Measurements from ENCODE around the gene PAPPA. TPM values are rescaled to one million over a fixed set of nuclear protein-coding genes. Genes with fewer than 3 reads are reported as not detected.

The PAPPA gene
- total RNA-seq, 1 donor from 2014 or later = 5.6 TPM

DNA sequence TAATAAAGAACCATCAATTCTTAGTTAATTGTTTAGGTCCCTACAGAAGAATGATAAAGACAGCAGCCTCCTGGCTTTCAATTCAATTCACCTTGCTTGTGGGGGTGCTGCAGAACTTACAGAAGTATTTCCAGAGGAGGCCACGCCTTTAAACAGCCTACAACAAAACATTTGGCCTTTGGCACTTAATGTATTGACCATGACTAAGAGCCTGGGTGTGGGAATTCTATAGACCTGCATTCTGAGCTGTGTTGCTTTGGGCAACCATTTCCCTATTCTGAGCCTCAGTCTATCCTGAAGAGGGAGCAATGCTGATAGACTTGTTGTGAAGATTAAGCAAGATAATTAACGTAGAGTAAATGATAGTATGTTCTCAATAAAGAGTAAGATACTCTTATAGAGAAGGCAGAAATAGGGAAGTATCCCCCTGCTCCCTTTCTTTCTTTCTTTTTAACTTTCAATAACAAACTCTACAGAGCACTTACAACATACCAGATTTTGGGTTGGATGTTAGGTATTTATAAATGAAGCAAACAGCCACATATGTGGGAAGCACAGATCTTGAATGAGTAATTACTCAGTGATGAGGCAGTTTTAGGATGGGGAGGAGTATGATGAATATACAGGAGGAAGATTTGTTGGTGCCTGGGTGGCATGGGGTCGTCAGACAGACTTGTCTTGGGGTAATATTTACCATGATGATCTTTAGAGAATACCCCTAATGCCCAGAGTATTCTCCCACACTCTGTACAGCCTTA, 28.4 kb downstream of the PAPPA start:
- DNase-seq (ENCODE audit: low spot score) = no peak

DNA sequence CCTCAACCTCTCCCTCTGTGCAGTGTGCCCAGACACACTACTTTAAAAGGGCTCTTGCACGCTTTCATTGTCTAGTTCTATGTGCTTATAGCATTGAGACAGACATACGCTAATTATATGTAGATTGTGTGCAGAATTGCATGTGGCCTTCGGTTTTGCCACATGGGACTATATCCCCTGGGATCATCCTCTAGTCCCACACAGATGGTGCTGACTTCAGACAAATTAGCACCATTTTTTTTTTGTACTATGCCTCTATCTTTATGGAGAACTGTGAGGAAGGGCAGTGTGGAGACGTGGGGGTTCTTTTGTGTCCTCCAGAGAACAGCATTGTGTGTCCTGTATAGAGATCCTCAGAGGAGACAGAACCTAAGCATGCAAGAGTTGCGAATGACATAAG, 29.3 kb downstream of the PAPPA start:
- DNase-seq (ENCODE audit: low spot score) = no peak

DNA sequence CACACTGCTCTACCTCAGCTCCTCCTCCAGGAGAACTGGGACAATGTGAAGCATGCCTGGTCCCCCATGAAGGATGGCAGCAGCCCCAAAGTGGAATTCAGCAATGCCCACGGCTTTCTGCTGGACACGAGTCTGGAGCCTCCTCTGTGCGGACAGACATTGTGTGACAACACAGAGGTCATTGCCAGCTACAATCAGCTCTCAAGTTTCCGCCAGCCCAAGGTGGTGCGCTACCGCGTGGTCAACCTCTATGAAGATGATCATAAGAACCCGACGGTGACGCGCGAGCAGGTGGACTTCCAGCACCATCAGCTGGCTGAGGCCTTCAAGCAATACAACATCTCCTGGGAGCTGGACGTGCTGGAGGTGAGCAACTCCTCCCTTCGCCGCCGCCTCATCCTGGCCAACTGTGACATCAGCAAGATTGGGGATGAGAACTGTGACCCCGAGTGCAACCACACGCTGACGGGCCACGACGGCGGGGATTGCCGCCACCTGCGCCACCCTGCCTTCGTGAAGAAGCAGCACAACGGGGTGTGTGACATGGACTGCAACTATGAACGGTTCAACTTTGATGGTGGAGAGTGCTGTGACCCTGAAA, 34.1 kb downstream of the PAPPA start:
- DNase-seq (ENCODE audit: low spot score) = no peak

- DNase-seq (ENCODE audit: low spot score) = peak; percentile 89
Measured at GRCh38 chr9:116189683-116190082, 36.1 kb downstream of the PAPPA start.

GRCh38 chr9:116190637-116191396, 37.2 kb downstream of the PAPPA start:
- no peak for DNase-seq (ENCODE audit: low spot score)

DNA sequence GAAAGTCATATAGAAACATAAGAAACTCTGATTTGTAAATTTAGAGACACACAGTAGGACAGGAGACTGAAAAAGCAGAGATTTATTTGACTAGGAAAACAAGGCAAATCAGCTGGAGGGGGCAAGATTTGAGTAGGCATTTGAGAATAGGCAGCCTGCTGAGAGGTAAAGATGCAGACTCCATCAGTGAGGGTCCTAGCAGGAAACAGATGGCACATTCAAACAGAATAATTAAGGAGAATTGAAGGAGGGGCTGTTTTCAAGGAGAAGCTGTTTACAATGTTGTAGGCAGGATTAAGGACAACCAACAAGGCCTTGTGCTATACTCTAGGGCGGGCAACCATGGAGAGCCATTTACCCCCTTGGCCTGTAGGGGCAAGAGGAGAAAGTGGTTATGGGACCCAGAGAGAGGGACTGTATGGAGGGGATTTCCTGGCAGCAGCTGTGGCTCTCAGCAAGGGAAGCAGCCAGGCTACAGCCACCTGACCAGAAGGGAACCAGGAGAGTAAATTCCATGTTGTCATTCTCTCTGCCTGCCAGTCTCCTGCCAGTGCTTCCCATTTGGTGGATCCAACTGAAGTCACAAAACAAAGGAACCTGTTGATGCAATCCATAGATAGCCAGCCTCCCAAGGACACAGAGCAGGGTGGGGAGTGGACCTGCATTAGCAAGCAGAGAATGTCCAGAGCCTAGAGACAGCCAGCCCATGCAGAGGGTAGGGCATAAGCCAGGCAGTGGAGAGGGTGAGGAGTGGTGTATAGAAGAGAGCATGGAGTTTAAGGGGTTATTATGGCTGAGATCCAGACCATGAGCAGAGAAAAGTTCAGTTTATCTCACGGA, 38.2 kb downstream of the PAPPA start:
- DNase-seq (ENCODE audit: low spot score) = no peak

DNA sequence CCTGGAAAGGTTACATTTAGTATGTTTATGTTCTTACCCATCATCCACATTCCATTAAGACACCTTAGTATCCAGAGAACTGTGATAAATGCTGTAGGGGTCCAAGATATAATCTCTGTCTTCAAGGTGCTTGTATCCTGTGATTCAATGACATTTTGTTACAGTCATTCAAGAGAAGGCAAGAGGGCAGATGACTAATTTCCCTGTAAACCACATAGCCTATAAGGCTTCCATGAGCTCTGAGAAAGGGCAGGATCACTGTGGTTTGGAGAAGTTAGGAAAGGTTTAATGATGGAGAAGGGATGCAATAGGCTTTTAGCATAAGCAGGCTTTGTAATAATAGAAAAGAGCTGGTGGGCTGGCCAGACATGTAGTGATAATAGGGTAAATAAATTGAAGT, 40.0 kb downstream of the PAPPA start:
- DNase-seq (ENCODE audit: low spot score) = no peak

GRCh38 chr9:116196806-116197205, 43.2 kb downstream of the PAPPA start:
- DNase-seq (ENCODE audit: low spot score) = no peak

DNA sequence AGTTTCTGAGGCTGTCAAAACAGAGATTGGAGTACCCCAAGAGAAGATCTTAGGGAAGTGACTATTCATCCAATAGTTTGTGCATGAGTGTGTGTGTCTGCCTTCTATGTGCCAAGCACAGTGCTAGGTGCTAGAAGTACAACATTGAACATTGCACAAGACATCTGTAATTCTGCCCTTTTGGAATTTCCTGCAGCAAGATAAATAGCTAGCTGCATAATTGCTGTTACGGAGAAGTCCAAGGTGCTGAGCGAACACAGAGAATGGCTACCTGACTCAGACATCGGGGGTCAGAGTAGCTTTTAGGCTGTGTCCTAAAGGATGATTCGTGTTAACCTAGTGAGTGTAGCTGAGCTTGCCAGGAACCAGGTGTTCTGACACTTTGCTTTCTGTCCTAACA, 44.8 kb downstream of the PAPPA start:
- DNase-seq (ENCODE audit: low spot score) = no peak

DNA sequence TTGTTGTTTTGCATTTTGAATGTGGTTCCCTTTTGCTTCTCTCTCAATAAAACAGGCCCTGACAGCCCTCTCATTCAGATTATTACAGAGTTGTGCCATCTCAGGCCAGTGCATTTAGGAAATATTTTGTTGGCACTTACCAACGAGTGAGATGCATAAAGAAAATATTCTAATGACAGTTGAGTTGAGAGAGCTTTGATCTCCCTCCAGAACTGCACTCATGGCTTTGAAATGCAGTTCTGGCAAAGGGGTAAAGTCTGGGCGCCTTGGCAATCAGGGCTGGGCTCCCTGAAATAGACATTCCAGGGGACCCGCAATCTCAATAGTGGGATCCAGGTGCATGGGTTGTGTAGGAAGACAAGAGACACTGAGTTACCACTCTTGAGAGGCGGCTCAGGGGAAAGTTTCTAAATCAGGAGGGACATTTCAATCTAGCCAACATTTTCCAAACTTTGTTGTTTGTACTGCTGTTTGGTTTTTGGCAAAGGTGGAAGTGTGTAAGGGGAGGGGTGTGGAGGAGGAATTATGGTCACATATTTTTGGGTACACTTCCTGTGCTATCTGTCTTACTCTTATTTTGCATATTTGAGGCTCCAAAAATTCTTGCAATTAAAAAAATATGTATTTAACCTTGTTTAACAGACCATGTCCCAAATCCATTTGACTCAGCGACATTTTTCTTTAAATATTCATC, 48.8 kb downstream of the PAPPA start:
- no peak for DNase-seq (ENCODE audit: low spot score)

- DNase-seq (ENCODE audit: low spot score) = peak; percentile 12
Measured at GRCh38 chr9:116204252-116204882, 50.8 kb downstream of the PAPPA start.

GRCh38 chr9:116207371-116208111, 54.0 kb downstream of the PAPPA start:
- no peak for DNase-seq (ENCODE audit: low spot score)

DNA sequence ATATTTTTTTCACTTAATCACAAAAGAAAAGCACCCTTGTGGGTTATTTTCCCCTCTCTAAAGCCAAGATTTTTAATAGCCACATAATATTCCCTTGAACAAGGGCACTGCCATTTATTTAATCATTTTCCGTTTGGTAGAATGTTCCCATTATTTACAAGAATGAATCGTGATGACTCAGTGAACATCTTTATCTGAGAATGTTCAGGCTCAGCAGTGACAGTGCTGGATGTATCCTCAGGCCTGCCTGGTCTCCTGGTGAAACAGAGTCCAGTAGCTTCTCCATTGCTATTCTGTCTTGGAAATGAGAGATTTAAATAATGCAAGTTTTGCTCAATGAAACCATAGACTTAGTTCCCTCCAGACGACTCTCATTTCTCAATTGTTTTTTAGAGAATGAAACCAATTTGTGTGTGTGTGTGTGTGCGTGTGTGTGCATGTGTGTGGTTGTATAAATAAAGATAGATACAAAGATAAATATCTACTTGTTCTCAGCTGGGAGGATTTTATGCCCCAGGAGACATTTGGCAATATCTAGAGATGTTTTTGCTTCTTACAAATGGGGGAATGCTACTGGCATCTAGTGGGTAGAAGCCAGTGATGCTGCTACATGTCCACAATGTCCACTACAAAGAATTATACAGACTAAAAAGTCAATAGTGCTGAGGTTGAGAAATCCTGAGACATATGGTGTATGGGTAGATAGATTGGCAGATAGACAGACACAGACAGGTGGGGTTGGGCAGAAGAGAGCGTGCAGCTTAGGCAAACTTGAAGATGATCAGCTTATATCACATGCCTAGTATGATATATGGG, 55.0 kb downstream of the PAPPA start:
- DNase-seq (ENCODE audit: low spot score) = no peak

DNA sequence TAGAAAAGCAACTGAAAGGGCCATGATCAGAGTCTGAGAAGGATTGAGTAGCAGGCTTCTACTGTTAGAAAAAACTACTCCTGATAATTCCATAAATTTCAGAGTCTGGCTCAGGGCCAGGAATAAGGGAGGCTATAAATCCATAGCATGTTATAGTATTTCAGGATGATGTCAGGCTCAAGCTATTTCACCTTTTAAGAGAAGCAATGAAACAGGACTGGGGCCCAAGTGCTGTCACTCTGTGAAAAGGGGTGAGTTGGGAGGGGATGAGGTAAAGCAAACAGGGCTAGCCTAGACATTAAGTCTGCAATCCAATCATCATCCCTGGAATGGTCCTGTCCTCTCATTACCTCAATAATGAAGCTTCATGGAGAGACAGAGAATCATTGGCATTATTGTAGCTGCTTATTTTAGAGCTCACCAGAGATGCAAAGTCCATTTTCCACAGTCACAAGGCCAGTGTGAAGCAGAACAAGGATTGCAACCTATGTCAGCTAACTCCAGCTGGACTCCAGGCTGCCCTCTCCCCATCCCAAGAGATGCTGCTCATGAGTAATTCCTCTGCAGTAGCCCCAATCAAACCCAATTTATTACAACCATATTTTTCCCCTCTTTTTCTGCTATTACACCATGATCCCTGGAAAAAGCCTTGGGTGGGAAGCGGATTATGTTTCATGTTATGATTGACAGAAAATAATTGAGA, 56.0 kb downstream of the PAPPA start:
- DNase-seq (ENCODE audit: low spot score) = no peak

DNA sequence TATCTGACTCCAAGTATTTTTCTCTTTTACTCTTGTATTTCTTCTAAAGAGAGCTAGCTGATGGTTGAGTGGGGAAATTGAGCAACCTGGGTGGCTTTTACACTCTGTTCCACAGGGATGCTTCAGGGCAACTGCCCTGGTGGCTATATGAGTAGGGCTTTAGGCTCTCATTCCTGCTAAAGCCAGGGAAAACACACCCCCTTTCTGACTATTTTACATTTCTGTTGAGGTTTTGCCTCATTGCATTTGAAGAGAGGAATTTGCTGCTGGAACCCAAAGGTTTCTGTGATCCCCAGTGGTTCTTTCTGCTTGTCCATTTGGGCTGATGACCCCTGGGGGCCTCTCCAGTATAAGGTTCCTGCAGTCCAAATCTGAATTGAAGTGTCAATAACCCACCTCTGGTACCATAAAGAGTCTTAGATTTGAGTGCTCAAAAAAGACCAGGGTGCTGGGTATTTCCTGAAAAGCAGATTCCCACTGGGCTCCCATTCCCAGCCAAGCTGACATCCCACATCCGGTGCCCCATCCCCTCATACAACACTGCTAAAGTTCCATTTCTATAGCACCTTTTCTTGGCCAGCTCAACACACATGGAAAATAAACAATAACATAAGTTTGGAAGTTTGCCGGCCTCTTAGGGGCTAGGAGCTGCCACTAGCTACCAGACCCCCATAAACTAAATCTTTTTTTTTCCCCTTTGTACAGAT, 59.5 kb downstream of the PAPPA start:
- no peak for DNase-seq (ENCODE audit: low spot score)

DNA sequence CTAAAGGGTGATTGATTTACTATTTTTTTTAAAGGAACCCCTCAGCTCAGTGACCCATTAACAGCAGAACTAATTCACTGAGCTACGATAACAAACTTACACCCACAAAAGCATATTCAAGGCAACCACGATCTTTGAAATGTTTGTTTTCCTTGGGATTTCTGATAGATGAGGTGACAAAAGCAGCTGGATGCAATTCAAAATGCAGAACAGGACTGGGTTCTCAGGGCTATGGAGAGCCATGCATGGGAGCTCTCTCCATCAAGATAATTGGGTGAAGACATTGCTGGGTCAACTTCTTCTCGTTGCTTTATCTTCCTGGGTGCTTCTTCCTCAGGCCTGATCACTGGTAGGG, 60.1 kb downstream of the PAPPA start:
- DNase-seq (ENCODE audit: low spot score) = no peak

GRCh38 chr9:116218399-116218798, 64.8 kb downstream of the PAPPA start:
- DNase-seq (ENCODE audit: low spot score) = no peak

DNA sequence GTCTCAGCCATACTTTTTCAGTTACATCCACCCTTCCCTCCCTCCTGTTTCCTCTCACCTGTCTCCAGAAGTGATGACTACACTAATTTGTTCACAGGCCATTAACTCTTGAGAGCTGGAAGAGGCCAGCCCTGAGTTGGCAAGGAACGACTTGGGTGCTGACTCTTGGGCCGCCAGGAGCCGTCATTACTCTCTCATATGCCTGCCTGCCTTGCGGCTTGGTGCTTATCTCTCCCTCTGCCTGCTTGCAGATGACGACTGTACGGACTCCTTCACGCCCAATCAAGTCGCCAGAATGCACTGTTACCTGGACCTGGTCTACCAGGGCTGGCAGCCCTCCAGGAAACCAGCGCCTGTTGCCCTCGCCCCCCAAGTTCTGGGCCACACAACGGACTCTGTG, 66.1 kb downstream of the PAPPA start:
- DNase-seq (ENCODE audit: low spot score) = no peak

Measured in mucosa of gallbladder (tissue), 1 donor.